GM23338 (cell line): ENCODE measurements around the gene AQP9. TPM values are rescaled to one million over a fixed set of nuclear protein-coding genes. Genes with fewer than 3 reads are reported as not detected.

Source experiments
- ATAC-seq: fragments of 200-7000 bp; cut with Tn5 transposase; 3 replicates; pipeline ENCODE4 v1.9.1; 2020
- DNase-seq: peaks from one replicate; pipeline ENCODE4 v3.0.0-alpha.2; 2015; ENCODE audit warnings: low spot score
- H2AFZ ChIP-seq: fragments of 200-600 bp; sonication (generic); 2 replicates; pipeline ENCODE4 v1.8.0; 2016; ENCODE audit warnings: antibody characterized with exemption, mild to moderate bottlenecking, moderate library complexity
- H3F3A ChIP-seq: fragments of 200-600 bp; sonication (generic); replicated peaks from 2 replicates; pipeline ENCODE4 v1.8.0; 2017; ENCODE audit warnings: antibody characterized with exemption, mixed run types, low read depth
- H3K27ac ChIP-seq: fragments of 200-600 bp; sonication (generic); 2 replicates; pipeline ENCODE4 v1.6.1; 2016; ENCODE audit warnings: low read depth
- H3K27me3 ChIP-seq: fragments of 200-600 bp; sonication (generic); 2 replicates; pipeline ENCODE4 v1.8.0; 2016; ENCODE audit warnings: mild to moderate bottlenecking, mixed run types, moderate library complexity; ENCODE audit not compliant: insufficient read depth
- H3K36me3 ChIP-seq: fragments of 200-600 bp; sonication (generic); 2 replicates; pipeline ENCODE4 v1.8.0; 2016; ENCODE audit warnings: mild to moderate bottlenecking; ENCODE audit not compliant: insufficient read depth
- H3K4me1 ChIP-seq: fragments of 200-600 bp; sonication (generic); 2 replicates; pipeline ENCODE4 v1.8.0; 2016; ENCODE audit warnings: mild to moderate bottlenecking, moderate library complexity; ENCODE audit not compliant: insufficient read depth
- H3K4me2 ChIP-seq: fragments of 200-600 bp; sonication (generic); 2 replicates; pipeline ENCODE4 v1.7.1; 2017; ENCODE audit warnings: mixed run types
- H3K4me3 ChIP-seq: fragments of 200-600 bp; sonication (generic); 2 replicates; pipeline ENCODE4 v1.6.1; 2016; ENCODE audit warnings: mixed run types
- H3K79me2 ChIP-seq: fragments of 200-600 bp; sonication (generic); replicated peaks from 2 replicates; pipeline ENCODE4 v1.8.0; 2017; ENCODE audit warnings: mild to moderate bottlenecking; ENCODE audit not compliant: insufficient read depth
- H3K9me2 ChIP-seq: fragments of 200-600 bp; sonication (generic); 2 replicates; pipeline ENCODE4 v1.8.0; 2017; ENCODE audit not compliant: insufficient read depth
- H4K20me1 ChIP-seq: fragments of 200-600 bp; sonication (generic); replicated peaks from 2 replicates; pipeline ENCODE4 v1.8.0; 2017; ENCODE audit warnings: mild to moderate bottlenecking; ENCODE audit not compliant: insufficient read depth
- H3K27ac Mint-ChIP-seq: 2 replicates; pipeline ENCODE4 v1.8.0; 2020; ENCODE audit warnings: inconsistent platforms, mild to moderate bottlenecking, moderate library complexity, mixed read lengths
- H3K27me3 Mint-ChIP-seq: 3 replicates; pipeline ENCODE4 v1.8.0; 2022; ENCODE audit warnings: low read depth, mild to moderate bottlenecking, moderate library complexity, mixed read lengths, inconsistent platforms; ENCODE audit not compliant: insufficient read depth, poor library complexity
- H3K36me3 Mint-ChIP-seq: 3 replicates; pipeline ENCODE4 v1.8.0; 2021; ENCODE audit warnings: low read depth, mild to moderate bottlenecking, inconsistent platforms, moderate library complexity, mixed read lengths
- H3K4me1 Mint-ChIP-seq: 3 replicates; pipeline ENCODE4 v1.8.0; 2020; ENCODE audit warnings: mild to moderate bottlenecking, inconsistent platforms, mixed read lengths
- H3K4me3 Mint-ChIP-seq: 3 replicates; pipeline ENCODE4 v1.8.0; 2021; ENCODE audit warnings: moderate library complexity, mild to moderate bottlenecking, inconsistent platforms, mixed read lengths
- H3K9me3 Mint-ChIP-seq: 3 replicates; pipeline ENCODE4 v1.8.0; 2020; ENCODE audit warnings: moderate library complexity, mild to moderate bottlenecking, inconsistent platforms, mixed read lengths
- CREB1 ChIP-seq: fragments of 250-450 bp; sonication (Bioruptor Pico); IDR thresholded peaks from 2 replicates; pipeline ENCODE4 v1.5.0; 2020; ENCODE audit warnings: low read depth, mild to moderate bottlenecking, moderate library complexity
- EZH2 ChIP-seq: fragments of 200-600 bp; sonication (generic); IDR thresholded peaks from one replicate; pipeline ENCODE4 v1.8.0; 2017; ENCODE audit warnings: antibody characterized with exemption, mild to moderate bottlenecking, low read depth; ENCODE audit not compliant: unreplicated experiment
- EZH2phosphoT487 ChIP-seq: fragments of 200-600 bp; sonication (generic); IDR thresholded peaks from one replicate; pipeline ENCODE4 v1.8.1; 2018; ENCODE audit warnings: antibody characterized with exemption; ENCODE audit not compliant: unreplicated experiment
- JUNB ChIP-seq: IDR thresholded peaks from one replicate; pipeline ENCODE4 v1.6.1; 2016; ENCODE audit warnings: antibody characterized with exemption; ENCODE audit not compliant: unreplicated experiment
- NANOG ChIP-seq: IDR thresholded peaks from 2 replicates; pipeline ENCODE4 v1.6.1; 2016; ENCODE audit warnings: antibody characterized with exemption, borderline replicate concordance
- POLR2AphosphoS5 ChIP-seq: IDR thresholded peaks from 2 replicates; pipeline ENCODE4 v1.6.1; 2016; ENCODE audit warnings: antibody characterized with exemption, low read depth
- STAT1 ChIP-seq: IDR thresholded peaks from one replicate; pipeline ENCODE4 v1.6.1; 2016; ENCODE audit warnings: antibody characterized with exemption; ENCODE audit not compliant: unreplicated experiment
- ZNF114 ChIP-seq: fragments of 250-450 bp; sonication (Bioruptor Pico); IDR thresholded peaks from 2 replicates; pipeline ENCODE4 v1.5.0; 2020; ENCODE audit warnings: mild to moderate bottlenecking, moderate library complexity
- ZNF331 ChIP-seq: fragments of 250-450 bp; sonication (Bioruptor Pico); IDR thresholded peaks from 2 replicates; pipeline ENCODE4 v1.5.0; 2020; ENCODE audit warnings: low read depth, mild to moderate bottlenecking, moderate library complexity
- polyA plus RNA-seq: library from polyadenylated mRNA; unstranded; fragments of >200 nt; fragmentation: Nextera tagmentation; extraction: Ambion mirVana; gene quantifications from 2 replicates; pipeline ENCODE4 v1.2.1, GENCODE V29; 2016
- total RNA-seq: library from RNA; depleted of rRNA; stranded (reverse); fragments of >200 nt; shearing (Covaris generic); gene quantifications from 2 replicates; pipeline ENCODE4 v1.2.3, GENCODE V29; 2014
- TF ChIP-seq, protein P1 (sequence below), 2 experiments: fragments of 200-600 bp in 1 of 2; sonication (generic) in 1 of 2; conservative IDR thresholded peaks; 2 replicates each; pipeline versions ENCODE4 v1.5.1 to v1.6.1; 2016 to 2017; ENCODE audit warnings: antibody characterized with exemption in 2 of 2, low read depth in 2 of 2, mild to moderate bottlenecking in 2 of 2, moderate library complexity in 1 of 2
- TF ChIP-seq, protein P2 (sequence below): fragments of 250-450 bp; sonication (Bioruptor Pico); IDR thresholded peaks from 2 replicates; pipeline ENCODE4 v1.5.0; 2020; ENCODE audit warnings: mild to moderate bottlenecking, moderate library complexity
- TF ChIP-seq, protein P3 (sequence below): IDR thresholded peaks from one replicate; pipeline ENCODE4 v1.6.1; 2018; ENCODE audit warnings: antibody characterized with exemption; ENCODE audit not compliant: unreplicated experiment
- TF ChIP-seq, protein P4 (sequence below): IDR thresholded peaks from 2 replicates; pipeline ENCODE4 v1.6.1; 2016; ENCODE audit warnings: antibody characterized with exemption

The AQP9 gene
- total and polyA plus RNA-seq, 2 experiments from 2014 or later = not detected

DNA sequence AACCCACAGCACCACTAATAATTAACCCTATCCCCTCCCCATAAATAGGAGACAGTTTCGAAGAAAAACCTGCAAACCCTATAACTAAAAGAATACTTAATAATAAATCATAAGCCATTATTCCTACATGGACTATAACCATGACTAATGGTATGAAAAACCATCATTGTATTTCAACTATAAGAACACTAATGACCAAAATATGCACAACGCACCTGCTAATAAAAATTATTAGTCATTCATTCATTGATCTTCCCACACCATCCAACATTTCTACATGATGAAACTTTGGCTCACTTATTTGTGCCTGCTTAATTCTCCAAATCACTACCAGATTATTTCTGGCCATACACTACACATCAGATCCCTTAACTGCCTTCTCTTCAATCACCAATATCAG is 16.6 kb downstream of the AQP9 start:
- DNase-seq (no peak), ATAC-seq (no peak)
- H3K27me3 ChIP-seq = no peaks in the 10 kb centered on the region
- H4K20me1 ChIP-seq = no peaks in the 10 kb centered on the region
- H3K4me1 ChIP-seq = no peaks in the 10 kb centered on the region
- Mint-ChIP-seq H3K9me3 (no peaks in the 10 kb centered on the region), H3K36me3 (no peaks in the 10 kb centered on the region), H3K4me1 (no peaks in the 10 kb centered on the region), H3K27ac (no peak overlapping the region), H3K4me3 (no peak overlapping the region), H3K27me3 (peaks cover 2% of the 10 kb centered on the region)
- no peaks in the 10 kb centered on the region for H3F3A ChIP-seq
- TF ChIP-seq EZH2 (no peak), JUNB (no peak), POLR2AphosphoS5 (no peak), ZNF114 (CRISPR knock-in tag) (no peak), NANOG (no peak), EZH2phosphoT487 (no peak), CREB1 (CRISPR knock-in tag) (no peak), STAT1 (no peak), ZNF331 (CRISPR knock-in tag) (no peak)
- TF ChIP-seq, protein P1, sequence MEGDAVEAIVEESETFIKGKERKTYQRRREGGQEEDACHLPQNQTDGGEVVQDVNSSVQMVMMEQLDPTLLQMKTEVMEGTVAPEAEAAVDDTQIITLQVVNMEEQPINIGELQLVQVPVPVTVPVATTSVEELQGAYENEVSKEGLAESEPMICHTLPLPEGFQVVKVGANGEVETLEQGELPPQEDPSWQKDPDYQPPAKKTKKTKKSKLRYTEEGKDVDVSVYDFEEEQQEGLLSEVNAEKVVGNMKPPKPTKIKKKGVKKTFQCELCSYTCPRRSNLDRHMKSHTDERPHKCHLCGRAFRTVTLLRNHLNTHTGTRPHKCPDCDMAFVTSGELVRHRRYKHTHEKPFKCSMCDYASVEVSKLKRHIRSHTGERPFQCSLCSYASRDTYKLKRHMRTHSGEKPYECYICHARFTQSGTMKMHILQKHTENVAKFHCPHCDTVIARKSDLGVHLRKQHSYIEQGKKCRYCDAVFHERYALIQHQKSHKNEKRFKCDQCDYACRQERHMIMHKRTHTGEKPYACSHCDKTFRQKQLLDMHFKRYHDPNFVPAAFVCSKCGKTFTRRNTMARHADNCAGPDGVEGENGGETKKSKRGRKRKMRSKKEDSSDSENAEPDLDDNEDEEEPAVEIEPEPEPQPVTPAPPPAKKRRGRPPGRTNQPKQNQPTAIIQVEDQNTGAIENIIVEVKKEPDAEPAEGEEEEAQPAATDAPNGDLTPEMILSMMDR (conservative IDR thresholded peaks at IDR 0.05; ENCODE audit: low read depth in 2 of 2) = no peak
- TF ChIP-seq, protein P2, sequence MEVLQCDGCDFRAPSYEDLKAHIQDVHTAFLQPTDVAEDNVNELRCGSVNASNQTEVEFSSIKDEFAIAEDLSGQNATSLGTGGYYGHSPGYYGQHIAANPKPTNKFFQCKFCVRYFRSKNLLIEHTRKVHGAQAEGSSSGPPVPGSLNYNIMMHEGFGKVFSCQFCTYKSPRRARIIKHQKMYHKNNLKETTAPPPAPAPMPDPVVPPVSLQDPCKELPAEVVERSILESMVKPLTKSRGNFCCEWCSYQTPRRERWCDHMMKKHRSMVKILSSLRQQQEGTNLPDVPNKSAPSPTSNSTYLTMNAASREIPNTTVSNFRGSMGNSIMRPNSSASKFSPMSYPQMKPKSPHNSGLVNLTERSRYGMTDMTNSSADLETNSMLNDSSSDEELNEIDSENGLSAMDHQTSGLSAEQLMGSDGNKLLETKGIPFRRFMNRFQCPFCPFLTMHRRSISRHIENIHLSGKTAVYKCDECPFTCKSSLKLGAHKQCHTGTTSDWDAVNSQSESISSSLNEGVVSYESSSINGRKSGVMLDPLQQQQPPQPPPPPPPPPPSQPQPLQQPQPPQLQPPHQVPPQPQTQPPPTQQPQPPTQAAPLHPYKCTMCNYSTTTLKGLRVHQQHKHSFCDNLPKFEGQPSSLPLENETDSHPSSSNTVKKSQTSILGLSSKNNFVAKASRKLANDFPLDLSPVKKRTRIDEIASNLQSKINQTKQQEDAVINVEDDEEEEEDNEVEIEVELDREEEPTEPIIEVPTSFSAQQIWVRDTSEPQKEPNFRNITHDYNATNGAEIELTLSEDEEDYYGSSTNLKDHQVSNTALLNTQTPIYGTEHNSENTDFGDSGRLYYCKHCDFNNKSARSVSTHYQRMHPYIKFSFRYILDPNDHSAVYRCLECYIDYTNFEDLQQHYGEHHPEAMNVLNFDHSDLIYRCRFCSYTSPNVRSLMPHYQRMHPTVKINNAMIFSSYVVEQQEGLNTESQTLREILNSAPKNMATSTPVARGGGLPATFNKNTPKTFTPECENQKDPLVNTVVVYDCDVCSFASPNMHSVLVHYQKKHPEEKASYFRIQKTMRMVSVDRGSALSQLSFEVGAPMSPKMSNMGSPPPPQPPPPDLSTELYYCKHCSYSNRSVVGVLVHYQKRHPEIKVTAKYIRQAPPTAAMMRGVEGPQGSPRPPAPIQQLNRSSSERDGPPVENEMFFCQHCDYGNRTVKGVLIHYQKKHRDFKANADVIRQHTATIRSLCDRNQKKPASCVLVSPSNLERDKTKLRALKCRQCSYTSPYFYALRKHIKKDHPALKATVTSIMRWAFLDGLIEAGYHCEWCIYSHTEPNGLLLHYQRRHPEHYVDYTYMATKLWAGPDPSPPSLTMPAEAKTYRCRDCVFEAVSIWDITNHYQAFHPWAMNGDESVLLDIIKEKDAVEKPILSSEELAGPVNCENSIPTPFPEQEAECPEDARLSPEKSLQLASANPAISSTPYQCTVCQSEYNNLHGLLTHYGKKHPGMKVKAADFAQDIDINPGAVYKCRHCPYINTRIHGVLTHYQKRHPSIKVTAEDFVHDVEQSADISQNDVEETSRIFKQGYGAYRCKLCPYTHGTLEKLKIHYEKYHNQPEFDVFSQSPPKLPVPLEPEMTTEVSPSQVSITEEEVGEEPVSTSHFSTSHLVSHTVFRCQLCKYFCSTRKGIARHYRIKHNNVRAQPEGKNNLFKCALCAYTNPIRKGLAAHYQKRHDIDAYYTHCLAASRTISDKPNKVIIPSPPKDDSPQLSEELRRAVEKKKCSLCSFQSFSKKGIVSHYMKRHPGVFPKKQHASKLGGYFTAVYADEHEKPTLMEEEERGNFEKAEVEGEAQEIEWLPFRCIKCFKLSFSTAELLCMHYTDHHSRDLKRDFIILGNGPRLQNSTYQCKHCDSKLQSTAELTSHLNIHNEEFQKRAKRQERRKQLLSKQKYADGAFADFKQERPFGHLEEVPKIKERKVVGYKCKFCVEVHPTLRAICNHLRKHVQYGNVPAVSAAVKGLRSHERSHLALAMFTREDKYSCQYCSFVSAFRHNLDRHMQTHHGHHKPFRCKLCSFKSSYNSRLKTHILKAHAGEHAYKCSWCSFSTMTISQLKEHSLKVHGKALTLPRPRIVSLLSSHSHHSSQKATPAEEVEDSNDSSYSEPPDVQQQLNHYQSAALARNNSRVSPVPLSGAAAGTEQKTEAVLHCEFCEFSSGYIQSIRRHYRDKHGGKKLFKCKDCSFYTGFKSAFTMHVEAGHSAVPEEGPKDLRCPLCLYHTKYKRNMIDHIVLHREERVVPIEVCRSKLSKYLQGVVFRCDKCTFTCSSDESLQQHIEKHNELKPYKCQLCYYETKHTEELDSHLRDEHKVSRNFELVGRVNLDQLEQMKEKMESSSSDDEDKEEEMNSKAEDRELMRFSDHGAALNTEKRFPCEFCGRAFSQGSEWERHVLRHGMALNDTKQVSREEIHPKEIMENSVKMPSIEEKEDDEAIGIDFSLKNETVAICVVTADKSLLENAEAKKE (CRISPR knock-in tag) = no peak
- TF ChIP-seq, protein P3, sequence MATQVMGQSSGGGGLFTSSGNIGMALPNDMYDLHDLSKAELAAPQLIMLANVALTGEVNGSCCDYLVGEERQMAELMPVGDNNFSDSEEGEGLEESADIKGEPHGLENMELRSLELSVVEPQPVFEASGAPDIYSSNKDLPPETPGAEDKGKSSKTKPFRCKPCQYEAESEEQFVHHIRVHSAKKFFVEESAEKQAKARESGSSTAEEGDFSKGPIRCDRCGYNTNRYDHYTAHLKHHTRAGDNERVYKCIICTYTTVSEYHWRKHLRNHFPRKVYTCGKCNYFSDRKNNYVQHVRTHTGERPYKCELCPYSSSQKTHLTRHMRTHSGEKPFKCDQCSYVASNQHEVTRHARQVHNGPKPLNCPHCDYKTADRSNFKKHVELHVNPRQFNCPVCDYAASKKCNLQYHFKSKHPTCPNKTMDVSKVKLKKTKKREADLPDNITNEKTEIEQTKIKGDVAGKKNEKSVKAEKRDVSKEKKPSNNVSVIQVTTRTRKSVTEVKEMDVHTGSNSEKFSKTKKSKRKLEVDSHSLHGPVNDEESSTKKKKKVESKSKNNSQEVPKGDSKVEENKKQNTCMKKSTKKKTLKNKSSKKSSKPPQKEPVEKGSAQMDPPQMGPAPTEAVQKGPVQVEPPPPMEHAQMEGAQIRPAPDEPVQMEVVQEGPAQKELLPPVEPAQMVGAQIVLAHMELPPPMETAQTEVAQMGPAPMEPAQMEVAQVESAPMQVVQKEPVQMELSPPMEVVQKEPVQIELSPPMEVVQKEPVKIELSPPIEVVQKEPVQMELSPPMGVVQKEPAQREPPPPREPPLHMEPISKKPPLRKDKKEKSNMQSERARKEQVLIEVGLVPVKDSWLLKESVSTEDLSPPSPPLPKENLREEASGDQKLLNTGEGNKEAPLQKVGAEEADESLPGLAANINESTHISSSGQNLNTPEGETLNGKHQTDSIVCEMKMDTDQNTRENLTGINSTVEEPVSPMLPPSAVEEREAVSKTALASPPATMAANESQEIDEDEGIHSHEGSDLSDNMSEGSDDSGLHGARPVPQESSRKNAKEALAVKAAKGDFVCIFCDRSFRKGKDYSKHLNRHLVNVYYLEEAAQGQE = no peak
- TF ChIP-seq, protein P4, sequence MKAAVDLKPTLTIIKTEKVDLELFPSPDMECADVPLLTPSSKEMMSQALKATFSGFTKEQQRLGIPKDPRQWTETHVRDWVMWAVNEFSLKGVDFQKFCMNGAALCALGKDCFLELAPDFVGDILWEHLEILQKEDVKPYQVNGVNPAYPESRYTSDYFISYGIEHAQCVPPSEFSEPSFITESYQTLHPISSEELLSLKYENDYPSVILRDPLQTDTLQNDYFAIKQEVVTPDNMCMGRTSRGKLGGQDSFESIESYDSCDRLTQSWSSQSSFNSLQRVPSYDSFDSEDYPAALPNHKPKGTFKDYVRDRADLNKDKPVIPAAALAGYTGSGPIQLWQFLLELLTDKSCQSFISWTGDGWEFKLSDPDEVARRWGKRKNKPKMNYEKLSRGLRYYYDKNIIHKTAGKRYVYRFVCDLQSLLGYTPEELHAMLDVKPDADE = no peak
- H3K4me2 ChIP-seq = no peak overlapping the region
- H3K36me3 ChIP-seq = no peaks in the 10 kb centered on the region
- H2AFZ ChIP-seq = no peak overlapping the region
- no peak overlapping the region for H3K27ac ChIP-seq
- no peaks in the 10 kb centered on the region for H3K9me2 ChIP-seq
- no peaks in the 10 kb centered on the region for H3K79me2 ChIP-seq
- H3K4me3 ChIP-seq = no peak overlapping the region
